NCI-H1930 (cell line): ENCODE results near the gene TDRD12.
"Not testable (repeated sequence)": the region's sequence is repeated elsewhere in the genome, so short reads cannot be mapped to it uniquely, and the experiment has no call there.

Source experiments
- DNase-seq, 2 experiments: peaks; one replicate each; lab custom pipeline; 2025; lab: John Stamatoyannopoulos, UW

Gene TDRD12

GRCh38 chr19:32830231-32831014, 110.9 kb downstream of the TDRD12 start:
- no peak for DNase-seq

GRCh38 chr19:32831611-32832010, 112.0 kb downstream of the TDRD12 start:
- DNase-seq = no peak

DNA sequence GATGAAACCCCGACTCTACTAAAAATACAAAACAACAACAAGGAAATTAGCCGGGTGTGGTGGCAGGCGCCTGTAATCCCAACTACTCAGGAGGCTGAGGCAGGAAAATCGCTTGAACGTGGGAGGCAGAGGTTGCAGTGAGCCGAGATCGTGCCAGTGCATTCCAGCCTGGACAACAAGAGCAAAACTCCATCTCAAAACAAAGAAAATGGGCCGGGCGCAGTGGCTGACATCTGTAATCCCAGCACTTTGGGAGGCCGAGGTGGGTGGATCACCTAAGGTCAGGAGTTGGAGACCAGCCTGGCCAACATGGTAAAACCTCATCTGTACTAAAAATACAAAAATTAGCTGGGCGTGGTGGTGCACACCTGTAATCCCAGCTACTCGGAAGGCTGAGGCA, 112.5 kb downstream of the TDRD12 start:
- not testable (repeated sequence) for DNase-seq

DNA sequence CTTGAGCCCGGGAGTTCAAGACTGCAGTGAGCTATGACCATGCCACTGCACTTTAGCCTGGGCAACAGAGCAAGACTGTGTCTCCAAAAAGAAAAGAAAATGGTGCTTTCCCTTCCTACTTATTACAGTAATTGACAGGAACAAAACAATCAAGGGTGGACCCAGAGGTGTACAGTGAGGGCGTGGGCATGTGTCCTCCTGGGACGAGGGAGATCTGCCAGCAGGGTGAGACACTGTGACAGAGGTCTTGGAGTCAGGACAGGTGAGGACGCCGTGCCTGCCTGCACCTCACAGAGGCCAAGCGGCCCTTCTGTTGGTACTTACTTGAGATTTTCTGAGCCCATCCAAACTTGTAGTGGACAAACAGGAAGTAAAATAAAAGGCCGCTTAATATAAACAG, 113.3 kb downstream of the TDRD12 start:
- DNase-seq = not testable (repeated sequence)

DNA sequence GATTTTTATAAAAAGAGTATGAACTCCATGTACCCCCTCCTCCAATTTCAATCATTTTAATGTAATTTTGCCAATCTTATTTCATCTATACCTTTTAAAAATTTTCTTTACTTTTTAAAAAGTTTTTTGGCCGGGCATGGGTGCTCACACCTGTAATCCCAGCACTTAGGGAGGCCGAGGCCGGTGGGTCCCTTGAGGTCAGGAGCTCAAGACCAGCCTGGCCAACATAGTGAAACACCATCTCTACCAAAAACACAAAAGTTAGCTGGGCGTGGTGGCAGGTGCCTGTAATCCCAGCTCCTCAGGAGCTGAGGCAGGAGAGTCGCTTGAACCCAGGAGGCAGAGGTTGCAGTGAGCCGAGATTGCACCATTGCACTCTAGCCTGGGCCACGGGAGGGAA, 113.8 kb downstream of the TDRD12 start:
- not testable (repeated sequence) for DNase-seq

DNA sequence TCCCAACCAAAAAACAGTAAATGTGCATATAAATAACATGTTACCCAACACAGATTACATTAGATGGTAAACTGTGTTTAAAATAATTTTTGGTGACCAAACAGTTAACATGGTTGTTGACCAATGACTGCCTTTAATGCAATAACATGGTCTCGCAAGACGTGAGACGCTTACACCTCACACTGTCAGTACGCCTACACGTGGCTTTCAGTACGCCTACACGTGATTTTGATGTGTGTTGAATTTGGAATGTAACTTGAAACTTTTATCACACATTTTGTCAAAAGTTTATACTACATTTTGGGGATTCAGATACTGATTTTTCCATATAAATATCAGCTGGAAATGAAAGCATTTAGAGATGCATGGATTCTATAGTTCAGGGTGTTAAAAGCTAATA, 118.0 kb downstream of the TDRD12 start:
- DNase-seq = no peak

GRCh38 chr19:32842061-32842460, 122.5 kb downstream of the TDRD12 start:
- DNase-seq = no peak

GRCh38 chr19:32843716-32844245, 124.2 kb downstream of the TDRD12 start:
- DNase-seq = no peak

DNA sequence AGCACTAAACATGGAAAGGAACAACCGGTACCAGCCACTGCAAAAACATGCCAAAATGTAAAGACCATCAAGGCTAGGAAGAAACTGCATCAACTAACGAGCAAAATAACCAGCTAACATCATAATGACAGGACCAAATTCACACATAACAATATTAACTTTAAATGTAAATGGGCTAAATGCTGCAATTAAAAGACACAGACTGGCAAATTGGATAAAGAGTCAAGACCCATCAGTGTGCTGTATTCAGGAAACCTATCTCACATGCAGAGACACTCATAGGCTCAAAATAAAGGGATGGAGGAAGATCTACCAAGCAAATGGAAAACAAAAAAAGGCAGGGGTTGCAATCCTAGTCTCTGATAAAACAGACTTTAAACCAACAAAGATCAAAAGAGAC, 128.5 kb downstream of the TDRD12 start:
- DNase-seq = not testable (repeated sequence)

- DNase-seq = no peak
Measured at GRCh38 chr19:32852216-32852615, 132.6 kb downstream of the TDRD12 start.

DNA sequence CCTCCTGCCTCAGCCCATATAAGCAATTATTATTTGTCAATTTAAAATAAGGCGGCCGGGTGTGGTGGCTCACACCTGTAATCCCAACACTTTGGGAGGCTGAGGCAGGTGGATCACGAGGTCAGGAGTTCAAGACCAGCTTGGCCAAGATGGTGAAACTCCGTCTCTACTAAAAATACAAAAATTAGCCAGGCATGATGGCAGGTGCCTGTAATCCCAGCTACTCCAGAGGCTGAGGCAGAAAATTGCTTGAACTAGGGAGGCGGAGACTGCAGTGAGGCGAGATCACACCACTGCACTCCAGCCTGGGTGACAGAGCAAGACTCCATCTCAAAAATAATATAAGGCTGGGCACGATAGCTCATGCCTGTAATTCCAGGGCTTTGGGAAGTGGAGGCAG, 137.3 kb downstream of the TDRD12 start:
- DNase-seq = not testable (repeated sequence)

DNA sequence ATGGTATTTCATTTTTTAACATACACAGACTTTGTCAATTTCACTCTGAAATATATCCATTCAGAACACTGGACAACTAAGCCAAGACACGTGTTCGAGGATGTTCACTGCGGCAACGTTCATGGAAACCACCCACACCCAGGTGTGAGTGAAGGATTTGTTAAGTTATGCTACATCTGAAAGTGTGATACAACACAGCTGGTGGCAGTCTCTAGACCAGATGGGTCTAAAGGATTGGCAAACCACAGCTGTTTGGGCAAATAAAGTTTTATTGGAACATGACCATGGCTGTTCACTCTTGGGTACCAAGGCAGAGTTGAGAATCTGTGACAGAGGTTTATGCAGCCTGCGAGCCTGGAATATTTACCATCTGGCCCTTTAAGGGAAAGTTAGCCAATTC, 138.0 kb downstream of the TDRD12 start:
- no peak for DNase-seq

GRCh38 chr19:32858155-32858554, 138.6 kb downstream of the TDRD12 start:
- no peak for DNase-seq

GRCh38 chr19:32858559-32858958, 139.0 kb downstream of the TDRD12 start:
- DNase-seq = no peak

- DNase-seq = no peak
Measured at GRCh38 chr19:32859591-32859990, 140.0 kb downstream of the TDRD12 start.

DNA sequence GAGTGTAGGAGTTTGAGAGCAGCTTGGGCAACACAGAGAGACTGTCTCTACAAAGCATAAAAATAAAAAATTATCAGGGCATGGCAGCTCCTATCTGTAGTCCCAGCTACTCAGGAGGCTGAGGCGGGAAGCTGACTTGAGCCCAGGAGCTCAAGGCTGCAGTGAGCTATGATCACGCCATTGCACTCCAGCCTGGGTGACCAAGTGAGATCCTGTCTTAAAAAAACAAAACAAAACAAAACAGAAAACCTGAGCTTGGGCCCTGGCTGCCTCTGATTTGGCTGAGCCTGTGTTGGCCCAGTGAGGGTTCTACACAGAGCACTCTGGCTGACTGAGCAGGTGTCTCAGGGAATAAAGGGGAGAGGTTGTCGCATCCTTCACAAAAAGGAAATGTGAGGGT, 142.0 kb downstream of the TDRD12 start:
- no peak for DNase-seq

DNA sequence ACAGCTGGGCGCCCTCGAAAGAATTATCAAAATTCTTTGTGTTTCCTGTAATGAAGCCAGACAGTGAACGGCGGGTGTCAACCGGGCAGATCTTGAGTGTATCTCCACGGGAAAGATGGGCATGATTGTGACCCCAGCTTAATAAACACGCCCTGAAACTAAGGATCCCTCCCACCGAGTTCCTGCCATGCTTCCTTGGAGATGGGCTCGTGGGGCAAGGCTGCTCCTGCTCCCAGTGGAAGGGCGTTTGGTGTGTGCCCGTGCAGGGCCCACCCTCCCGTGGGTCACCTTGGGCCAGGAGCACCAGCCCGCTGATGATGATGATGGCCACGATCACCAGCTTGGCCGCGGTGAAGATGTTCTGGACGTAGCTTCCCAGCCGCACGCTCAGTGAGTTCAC, 142.6 kb downstream of the TDRD12 start:
- DNase-seq = no peak

- DNase-seq = no peak
Measured at GRCh38 chr19:32862741-32863140, 143.2 kb downstream of the TDRD12 start.

DNA sequence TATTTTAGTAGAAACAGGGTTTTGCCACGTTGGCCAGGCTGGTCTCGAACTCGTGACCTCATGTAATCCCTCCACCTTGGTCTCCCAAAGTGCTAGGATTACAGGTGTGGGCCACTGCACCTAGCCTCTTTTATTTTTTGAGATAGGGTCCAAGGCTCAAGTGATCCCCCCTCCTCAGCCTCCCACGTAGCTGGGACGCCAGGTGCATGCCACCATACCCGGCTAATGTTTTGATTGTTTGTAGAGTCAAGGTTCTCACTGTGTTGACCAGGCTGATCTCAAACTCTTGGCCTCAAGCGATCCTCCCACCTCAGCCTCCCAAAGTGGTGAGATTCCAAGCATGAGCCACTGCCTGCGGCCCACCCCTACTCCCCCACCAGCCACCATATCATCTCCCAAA, 143.7 kb downstream of the TDRD12 start:
- no peak for DNase-seq

- DNase-seq = no peak
Measured at GRCh38 chr19:32863841-32864240, 144.3 kb downstream of the TDRD12 start.

DNA sequence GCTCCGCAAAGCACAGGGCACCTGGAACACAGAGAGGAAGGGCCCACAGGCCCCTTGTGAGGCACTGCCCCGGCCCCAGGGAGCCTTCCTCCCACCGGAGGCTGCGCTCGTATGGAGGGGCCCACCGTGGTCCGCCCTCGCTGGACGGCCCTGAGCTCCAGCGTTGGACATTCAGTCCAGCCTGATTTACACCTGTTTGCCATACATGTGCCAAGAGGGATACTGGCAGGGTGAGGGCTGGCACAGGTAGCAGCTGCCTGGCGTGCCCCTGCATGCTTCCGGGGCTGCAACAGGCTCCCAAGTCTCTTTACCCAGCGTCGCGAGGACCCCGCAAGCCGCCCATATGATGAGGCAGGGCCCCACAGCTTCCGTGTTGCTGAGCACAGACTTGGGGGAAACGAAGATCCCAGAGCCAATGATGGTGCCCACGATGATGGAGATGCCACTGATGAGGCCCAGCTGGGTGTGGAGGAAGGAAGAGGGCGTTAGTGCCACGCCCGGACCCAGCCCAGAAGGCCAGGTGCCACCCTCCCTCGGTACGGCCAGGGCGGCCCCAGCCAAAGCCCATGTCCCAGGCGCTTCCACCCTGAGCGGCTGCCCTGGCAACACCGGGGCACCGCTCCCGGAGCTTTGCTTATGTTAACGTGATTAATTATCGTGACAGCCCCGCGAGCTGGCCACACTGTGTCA, 144.9 kb downstream of the TDRD12 start:
- DNase-seq = no peak

DNA sequence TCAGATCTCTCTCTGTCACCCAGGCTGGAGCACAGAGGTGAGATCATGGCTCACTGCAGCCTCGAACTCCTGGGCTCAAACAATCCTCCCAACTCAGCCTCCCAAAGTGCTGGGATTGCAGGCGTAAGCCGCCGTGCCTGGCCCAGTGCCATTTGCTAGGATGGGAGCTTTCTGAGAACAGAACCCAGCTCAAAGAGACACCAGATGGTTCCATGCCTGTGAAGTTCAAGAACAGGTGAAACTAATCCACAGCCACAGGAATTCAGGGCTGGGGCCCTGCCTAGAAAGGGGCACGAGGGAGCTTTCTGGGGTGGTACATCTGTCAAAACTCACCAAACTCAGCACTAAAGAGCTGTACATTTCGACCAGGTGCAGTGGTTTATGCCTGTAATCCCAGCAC, 145.8 kb downstream of the TDRD12 start:
- DNase-seq = no peak

DNA sequence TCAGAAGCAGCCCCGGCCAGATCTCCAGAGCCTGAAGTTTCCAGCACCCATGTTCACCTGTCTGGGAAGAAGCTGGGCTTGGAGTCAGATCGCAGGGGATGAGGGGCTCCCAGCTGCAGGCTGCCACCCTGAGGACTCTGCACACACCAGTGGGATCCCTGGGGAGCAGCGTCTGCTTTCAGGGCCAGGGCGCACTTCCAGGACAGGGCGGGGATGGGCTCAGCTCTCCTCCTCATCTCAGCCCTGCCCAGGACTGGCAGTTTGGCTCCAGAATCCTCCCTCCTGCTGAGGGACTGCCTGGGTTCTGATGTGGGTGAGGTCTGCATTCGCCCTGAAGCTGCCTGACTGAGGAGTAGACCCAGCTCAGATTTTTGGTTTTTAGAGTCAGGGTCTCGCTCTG, 146.5 kb downstream of the TDRD12 start:
- no peak for DNase-seq
